HepG2 (cell line): ENCODE data around the gene P2RX7.

Experiments used
- CEBPB ChIP-seq: IDR thresholded peaks from 2 replicates; pipeline ENCODE4 v1.6.1; 2011; ENCODE audit warnings: low read depth, low read length, improper control_type of control experiment, borderline replicate concordance
- GZF1 ChIP-seq: sonication (generic); formaldehyde crosslinking; IDR thresholded peaks from 2 replicates; pipeline ENCODE4 v1.5.1; 2020; ENCODE audit warnings: mild to moderate bottlenecking, missing genetic modification reagents
- NFYB ChIP-seq: sonication (generic); formaldehyde crosslinking; IDR thresholded peaks from 2 replicates; pipeline ENCODE4 v1.4.0; 2020; ENCODE audit warnings: missing genetic modification reagents
- STAG1 ChIP-seq: sonication (generic); formaldehyde crosslinking; IDR thresholded peaks from 2 replicates; pipeline ENCODE4 v1.4.0; 2020; ENCODE audit warnings: missing genetic modification reagents
- ZNF274 ChIP-seq: sonication (generic); formaldehyde crosslinking; IDR thresholded peaks from 2 replicates; pipeline ENCODE4 v1.5.1; 2020; ENCODE audit warnings: mild to moderate bottlenecking, missing genetic modification reagents
- ZSCAN9 ChIP-seq: IDR thresholded peaks from 2 replicates; pipeline ENCODE4 v1.6.1; 2016; ENCODE audit warnings: borderline replicate concordance
- TF ChIP-seq, protein P1 (sequence below): sonication (generic); formaldehyde crosslinking; IDR thresholded peaks from 2 replicates; pipeline ENCODE4 v1.4.0; 2020; ENCODE audit warnings: missing genetic modification reagents

DNA sequence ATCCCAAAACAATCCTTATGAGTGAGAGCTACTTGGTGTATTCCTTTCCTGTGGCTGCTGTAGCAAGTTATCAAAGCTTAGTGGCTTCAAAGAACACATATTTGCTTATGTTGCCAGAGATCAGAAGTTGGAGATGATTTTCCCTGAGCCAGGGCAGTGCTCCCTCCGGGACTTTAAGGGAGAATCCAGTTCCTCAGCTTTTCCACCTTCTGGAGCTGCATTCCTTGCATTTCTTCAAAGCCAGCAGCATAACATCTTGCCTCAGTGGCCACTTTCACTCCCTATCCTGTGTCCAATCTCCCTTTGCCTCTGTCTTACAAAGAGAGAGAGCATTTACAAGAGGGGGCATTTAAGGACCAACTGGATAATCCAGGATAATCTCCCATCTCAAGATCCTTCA is 33.7 kb downstream of the P2RX7 start:
- TF ChIP-seq NFYB (CRISPR knock-in tag) = no peak
- TF ChIP-seq, protein P1, sequence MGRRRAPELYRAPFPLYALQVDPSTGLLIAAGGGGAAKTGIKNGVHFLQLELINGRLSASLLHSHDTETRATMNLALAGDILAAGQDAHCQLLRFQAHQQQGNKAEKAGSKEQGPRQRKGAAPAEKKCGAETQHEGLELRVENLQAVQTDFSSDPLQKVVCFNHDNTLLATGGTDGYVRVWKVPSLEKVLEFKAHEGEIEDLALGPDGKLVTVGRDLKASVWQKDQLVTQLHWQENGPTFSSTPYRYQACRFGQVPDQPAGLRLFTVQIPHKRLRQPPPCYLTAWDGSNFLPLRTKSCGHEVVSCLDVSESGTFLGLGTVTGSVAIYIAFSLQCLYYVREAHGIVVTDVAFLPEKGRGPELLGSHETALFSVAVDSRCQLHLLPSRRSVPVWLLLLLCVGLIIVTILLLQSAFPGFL (CRISPR knock-in tag) = no peak
- TF ChIP-seq ZSCAN9 (CRISPR knock-in tag) = no peak
- TF ChIP-seq STAG1 = no peak
- TF ChIP-seq CEBPB = no peak
- no peak for TF ChIP-seq GZF1
- TF ChIP-seq ZNF274 (CRISPR knock-in tag) = no peak
